Uterus (tissue), 4 donors: ENCODE results near the gene EPX. TPM values are rescaled to one million over a fixed set of nuclear protein-coding genes. Genes with fewer than 3 reads are reported as not detected.

ENCODE experiments used
- DNase-seq, 2 donors: peaks; one replicate each; pipeline ENCODE4 v3.0.0-alpha.2; 2019 to 2020
- H3K27ac ChIP-seq, 2 donors: fragments of 200-600 bp; sonication (generic); 1 replicate in 1 of 2; 2 replicates in 1 of 2; pipeline ENCODE4 v1.5.1; 2016 to 2018
- H3K27me3 ChIP-seq, 2 donors: fragments of 200-600 bp; sonication (generic); one replicate each; pipeline ENCODE4 v1.5.1; 2018 to 2019; ENCODE audit warnings: control low read depth in 1 of 2
- H3K36me3 ChIP-seq, 2 donors: fragments of 200-600 bp; sonication (generic); one replicate each; pipeline ENCODE4 v1.5.1; 2019; ENCODE audit warnings: control low read depth in 1 of 2
- H3K4me1 ChIP-seq, 2 donors: fragments of 200-600 bp; sonication (generic); one replicate each; pipeline ENCODE4 v1.5.1; 2018 to 2019; ENCODE audit warnings: control low read depth in 1 of 2
- H3K4me3 ChIP-seq, 2 donors: fragments of 200-600 bp; sonication (generic); 1 replicate in 1 of 2; 2 replicates in 1 of 2; pipeline ENCODE4 v1.5.1; 2018 to 2019; ENCODE audit warnings: mild to moderate bottlenecking in 1 of 2
- H3K9me3 ChIP-seq, 2 donors: fragments of 200-600 bp; sonication (generic); one replicate each; pipeline ENCODE4 v1.5.1; 2019; ENCODE audit warnings: control low read depth in 1 of 2
- POLR2A ChIP-seq, 2 donors: fragments of 450-650 bp; IDR thresholded peaks; one replicate each; pipeline ENCODE4 v1.6.1; 2016; ENCODE audit warnings: antibody characterized with exemption in 2 of 2, mild to moderate bottlenecking in 1 of 2, moderate library complexity in 1 of 2
- intact Hi-C: fragments of 100-400 bp; cut with DNase I; formaldehyde crosslinking; loops from one replicate; pipeline ENCODE4 v1.15.1; 2023; ENCODE audit warnings: low total_unique reads
- total RNA-seq, 4 donors: library from RNA; depleted of rRNA in 3 of 4; stranded (reverse); fragments of >200 nt in 3 of 4; gene quantifications; one replicate each; pipeline versions ENCODE4 v1.1.0 to v1.2.4, GENCODE V29; 2014 to 2023
- TF ChIP-seq, protein P1 (sequence below), 4 experiments: fragments of 200-600 bp in 2 of 4; fragments of 450-650 bp in 2 of 4; sonication (generic) in 2 of 4; IDR thresholded peaks; one replicate each; pipeline ENCODE4 v1.5.1; 2016 to 2019; ENCODE audit warnings: antibody characterized with exemption in 4 of 4, mild to moderate bottlenecking in 2 of 4, moderate library complexity in 1 of 4
- donor health status: DM: yes; HTN: yes; CAD: no.

Gene EPX
- total RNA-seq, 4 donors from 2014 or later = not detected

DNA sequence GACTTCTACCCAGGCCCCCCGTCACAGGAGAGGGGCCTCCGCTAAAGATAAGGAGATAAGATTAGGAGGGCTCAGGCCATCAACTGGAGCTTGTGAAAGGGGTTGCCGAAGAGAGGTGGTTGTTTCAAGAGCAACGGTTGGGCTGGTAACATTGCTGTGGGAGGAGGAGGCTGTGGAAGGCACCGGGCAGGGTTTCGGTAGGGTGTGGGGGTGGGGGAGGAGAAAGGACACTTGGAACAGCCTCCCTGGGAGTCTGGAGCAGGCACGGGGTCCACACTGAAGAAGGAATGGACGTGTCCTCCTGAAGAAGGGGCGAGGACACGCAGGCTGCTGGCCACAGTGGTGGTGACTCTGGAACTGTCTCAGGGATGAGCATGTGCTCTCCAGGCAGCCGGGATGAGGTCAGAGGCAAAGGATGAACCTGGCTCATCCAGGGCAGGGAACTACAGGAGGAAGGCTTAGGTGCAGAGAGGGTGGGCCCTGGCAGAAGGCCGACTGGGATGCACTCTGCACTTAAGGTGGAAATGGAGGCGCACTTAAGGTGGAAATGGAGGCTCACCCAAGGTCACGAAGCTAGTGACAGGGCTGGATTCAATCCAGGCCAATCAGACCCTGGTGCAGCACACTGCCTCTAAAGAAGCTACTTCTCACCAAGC, 1.2 kb upstream of the EPX start:
- intact Hi-C loops = no loop called here
- TF ChIP-seq, protein P1, sequence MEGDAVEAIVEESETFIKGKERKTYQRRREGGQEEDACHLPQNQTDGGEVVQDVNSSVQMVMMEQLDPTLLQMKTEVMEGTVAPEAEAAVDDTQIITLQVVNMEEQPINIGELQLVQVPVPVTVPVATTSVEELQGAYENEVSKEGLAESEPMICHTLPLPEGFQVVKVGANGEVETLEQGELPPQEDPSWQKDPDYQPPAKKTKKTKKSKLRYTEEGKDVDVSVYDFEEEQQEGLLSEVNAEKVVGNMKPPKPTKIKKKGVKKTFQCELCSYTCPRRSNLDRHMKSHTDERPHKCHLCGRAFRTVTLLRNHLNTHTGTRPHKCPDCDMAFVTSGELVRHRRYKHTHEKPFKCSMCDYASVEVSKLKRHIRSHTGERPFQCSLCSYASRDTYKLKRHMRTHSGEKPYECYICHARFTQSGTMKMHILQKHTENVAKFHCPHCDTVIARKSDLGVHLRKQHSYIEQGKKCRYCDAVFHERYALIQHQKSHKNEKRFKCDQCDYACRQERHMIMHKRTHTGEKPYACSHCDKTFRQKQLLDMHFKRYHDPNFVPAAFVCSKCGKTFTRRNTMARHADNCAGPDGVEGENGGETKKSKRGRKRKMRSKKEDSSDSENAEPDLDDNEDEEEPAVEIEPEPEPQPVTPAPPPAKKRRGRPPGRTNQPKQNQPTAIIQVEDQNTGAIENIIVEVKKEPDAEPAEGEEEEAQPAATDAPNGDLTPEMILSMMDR (IDR thresholded peaks at IDR 0.05) = no peak
- TF ChIP-seq POLR2A (IDR thresholded peaks at IDR 0.05) = no peak
- H3K27ac ChIP-seq = no peak overlapping the region
- H3K36me3 ChIP-seq = no peaks in the 10 kb centered on the region
- H3K27me3 ChIP-seq = no peaks in the 10 kb centered on the region
- no peak overlapping the region for H3K4me3 ChIP-seq
- H3K4me1 ChIP-seq = no peaks in the 10 kb centered on the region
- H3K9me3 ChIP-seq = no peaks in the 10 kb centered on the region
- DNase-seq = no peak

DNA sequence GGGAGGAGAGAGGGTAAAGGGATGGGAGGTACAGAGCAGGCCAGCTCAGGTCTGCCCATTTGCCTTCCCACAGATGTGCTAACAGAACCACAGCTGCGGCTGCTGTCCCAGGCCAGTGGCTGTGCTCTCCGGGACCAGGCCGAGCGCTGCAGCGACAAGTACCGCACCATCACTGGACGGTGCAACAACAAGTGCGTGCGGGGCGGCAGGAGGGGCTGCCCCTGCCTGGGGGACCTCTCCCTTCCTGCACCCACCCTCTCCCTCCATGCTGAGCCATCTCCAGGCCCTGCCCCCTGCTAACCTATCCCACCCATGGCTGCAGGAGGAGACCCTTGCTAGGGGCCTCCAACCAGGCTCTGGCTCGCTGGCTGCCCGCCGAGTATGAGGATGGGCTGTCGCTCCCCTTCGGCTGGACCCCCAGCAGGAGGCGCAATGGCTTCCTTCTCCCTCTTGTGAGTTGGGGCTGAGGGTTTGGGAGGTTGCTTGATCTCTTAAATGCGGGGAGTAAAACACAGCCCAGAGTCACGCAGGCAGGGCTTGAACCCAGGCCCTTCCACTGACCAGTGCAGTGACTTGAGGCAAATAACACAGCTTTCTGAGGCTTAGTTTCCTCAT, 1.2 kb downstream of the EPX start:
- H3K4me3 ChIP-seq = no peak overlapping the region
- no peaks in the 10 kb centered on the region for H3K9me3 ChIP-seq
- H3K27me3 ChIP-seq = no peaks in the 10 kb centered on the region
- no peak overlapping the region for H3K27ac ChIP-seq
- H3K36me3 ChIP-seq = no peaks in the 10 kb centered on the region
- intact Hi-C loops = no loop called here
- H3K4me1 ChIP-seq = no peaks in the 10 kb centered on the region
- DNase-seq = no peak
- TF ChIP-seq POLR2A (IDR thresholded peaks at IDR 0.05) = no peak
- TF ChIP-seq, protein P1 (IDR thresholded peaks at IDR 0.05) = no peak

DNA sequence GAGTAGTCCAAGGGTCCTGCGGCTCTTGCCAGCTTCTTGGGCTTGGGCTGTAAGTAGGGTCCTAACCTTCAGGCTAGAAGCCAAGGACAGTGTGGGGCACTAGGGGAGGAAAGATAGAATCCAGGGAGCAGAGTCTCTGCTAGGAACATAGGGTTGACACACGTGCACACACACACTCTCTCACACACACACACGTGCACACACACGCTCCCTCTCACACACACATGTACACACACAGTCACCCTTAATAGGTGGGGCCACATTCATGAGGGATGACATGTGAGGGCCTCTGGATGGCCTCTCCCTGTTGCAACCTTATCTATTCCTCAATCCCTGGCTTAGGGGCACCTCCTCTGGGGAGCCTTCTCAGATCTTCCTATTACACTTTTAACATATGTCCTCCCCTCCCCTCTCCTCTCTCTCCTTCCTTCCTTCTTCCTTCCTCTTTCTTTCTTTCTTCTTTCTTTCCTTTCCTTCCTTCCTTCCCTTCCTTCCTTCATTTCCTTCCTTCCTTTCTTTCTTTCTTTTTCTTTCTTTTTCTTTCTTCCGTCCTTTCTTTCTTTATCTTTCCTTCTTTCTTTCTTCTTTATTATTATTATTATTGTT, 3.1 kb downstream of the EPX start:
- Histone ChIP-seq H3K27me3 (no peaks in the 10 kb centered on the region), H3K36me3 (no peaks in the 10 kb centered on the region), H3K9me3 (no peaks in the 10 kb centered on the region), H3K4me1 (no peaks in the 10 kb centered on the region), H3K27ac (no peak overlapping the region), H3K4me3 (no peak overlapping the region)
- intact Hi-C loops = no loop called here
- no peak for TF ChIP-seq POLR2A (IDR thresholded peaks at IDR 0.05)
- TF ChIP-seq, protein P1 (IDR thresholded peaks at IDR 0.05) = no peak
- DNase-seq = no peak

DNA sequence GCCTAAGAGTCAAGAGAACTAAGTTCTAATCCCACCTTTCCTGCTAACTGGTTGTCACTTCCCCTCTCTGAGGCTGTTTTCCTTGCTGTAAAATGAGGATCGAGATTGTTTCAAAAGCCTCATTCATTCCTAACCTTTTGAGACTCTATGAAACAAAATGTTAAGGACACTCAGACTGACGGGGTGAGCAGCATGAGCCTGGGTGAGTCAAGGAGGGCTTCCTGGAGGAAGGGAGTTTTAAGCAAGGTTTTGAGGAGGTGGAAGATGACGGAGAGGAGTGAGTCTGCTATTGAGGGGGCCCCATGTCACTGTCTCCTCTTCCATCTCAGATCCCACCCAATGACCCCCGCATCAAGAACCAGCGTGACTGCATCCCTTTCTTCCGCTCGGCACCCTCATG, 4.1 kb downstream of the EPX start:
- Histone ChIP-seq H3K27me3 (no peaks in the 10 kb centered on the region), H3K9me3 (no peaks in the 10 kb centered on the region)
- intact Hi-C loops = no loop called here

More for the DNA sequence above, 4.1 kb downstream of the EPX start:
- no peaks in the 10 kb centered on the region for H3K4me1 ChIP-seq
- no peaks in the 10 kb centered on the region for H3K36me3 ChIP-seq
- no peak overlapping the region for H3K4me3 ChIP-seq
- TF ChIP-seq, protein P1 (IDR thresholded peaks at IDR 0.05) = no peak
- no peak for TF ChIP-seq POLR2A (IDR thresholded peaks at IDR 0.05)
- no peak overlapping the region for H3K27ac ChIP-seq
- DNase-seq = no peak
